Activated naive CD4-positive, alpha-beta T cell treated with anti-CD3 and anti-CD28 coated beads, Interleukin-2, amount 50 U/mL, for 24 hours (primary cell): ENCODE results near the gene DIPK1B.
"Not testable (repeated sequence)": the region's sequence is repeated elsewhere in the genome, so short reads cannot be mapped to it uniquely, and the experiment has no call there.

ENCODE experiments used
- H3K27ac Mint-ChIP-seq: one replicate; pipeline ENCODE4 v1.8.0; 2021; ENCODE audit warnings: mild to moderate bottlenecking, mixed read lengths
- H3K27me3 Mint-ChIP-seq: one replicate; pipeline ENCODE4 v1.8.0; 2021; ENCODE audit warnings: mixed read lengths
- H3K36me3 Mint-ChIP-seq: one replicate; pipeline ENCODE4 v1.8.0; 2021; ENCODE audit warnings: mixed read lengths
- H3K4me1 Mint-ChIP-seq: one replicate; pipeline ENCODE4 v1.8.0; 2021; ENCODE audit warnings: mixed read lengths
- H3K4me3 Mint-ChIP-seq: one replicate; pipeline ENCODE4 v1.8.0; 2021; ENCODE audit warnings: mild to moderate bottlenecking, mixed read lengths
- H3K9me3 Mint-ChIP-seq: one replicate; pipeline ENCODE4 v1.8.0; 2021; ENCODE audit warnings: mixed read lengths

The DIPK1B gene

DNA sequence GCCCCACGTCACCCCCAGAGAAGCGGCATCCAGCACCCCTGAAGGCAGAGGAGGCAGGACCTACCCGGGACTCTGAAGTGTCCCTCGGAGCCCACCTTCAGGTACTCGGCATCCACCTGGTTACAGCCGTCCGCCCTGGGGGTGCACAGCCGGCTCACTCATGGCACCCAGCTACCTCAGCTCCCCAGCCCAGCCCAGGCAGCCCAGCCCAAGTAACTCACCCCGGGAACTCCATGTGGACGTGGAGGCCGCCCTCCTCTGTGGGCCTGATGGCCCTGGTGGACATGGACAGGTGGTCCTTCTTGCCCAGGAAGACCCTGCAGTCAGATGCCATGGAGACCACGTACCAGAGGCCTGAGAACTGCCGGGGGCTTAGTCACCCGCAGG is 51.3 kb downstream of the DIPK1B start:
- Mint-ChIP-seq H3K27ac (no peak overlapping the region), H3K4me1 (peaks cover 6% of the 10 kb centered on the region), H3K36me3 (no peaks in the 10 kb centered on the region), H3K27me3 (peaks cover 8% of the 10 kb centered on the region), H3K4me3 (no peak overlapping the region), H3K9me3 (no peaks in the 10 kb centered on the region)

DNA sequence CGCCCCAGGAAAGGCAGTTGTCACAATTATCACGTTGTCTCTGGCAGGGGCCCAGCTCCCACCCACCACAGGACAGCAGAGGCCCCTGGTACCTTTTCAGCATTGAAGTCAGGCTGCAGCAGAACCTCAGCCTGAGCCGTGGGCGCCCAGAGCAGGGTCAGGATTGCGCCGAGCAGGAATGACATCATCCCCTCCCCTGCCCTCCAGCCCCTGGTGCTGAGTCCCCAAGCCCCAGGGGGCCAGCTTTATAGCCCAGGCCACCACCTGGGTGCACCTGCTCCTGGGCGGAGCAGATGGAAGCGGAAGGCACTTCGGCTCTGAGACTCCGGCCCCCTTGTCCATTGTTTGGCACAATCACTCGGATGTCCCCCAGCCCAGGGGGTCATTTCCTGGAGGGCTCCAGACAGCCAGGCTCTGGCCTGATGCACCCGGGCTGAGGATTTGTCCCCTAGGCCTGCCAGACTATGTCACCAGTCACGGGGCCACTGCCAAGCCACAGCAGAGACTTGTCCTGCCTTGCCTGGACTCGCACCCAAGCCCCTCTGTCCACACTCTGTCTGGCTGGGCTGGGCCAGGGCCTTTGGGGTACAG is 52.0 kb downstream of the DIPK1B start, which contains the start of gene LCN15:
Gene LCN15, minus strand, starts transcription at position 218 of the 591 bp plus-strand sequence. Its CDS starts 30 bp downstream, at position 188.
- peaks cover 8% of the 10 kb centered on the region for H3K27me3 Mint-ChIP-seq
- H3K4me3 Mint-ChIP-seq, result no peak within 1 kb of the TSS
- no peak within 1 kb of the TSS for H3K27ac Mint-ChIP-seq
- H3K9me3 Mint-ChIP-seq, result no peaks in the 10 kb centered on the region
- H3K36me3 Mint-ChIP-seq, result no peaks in the 10 kb centered on the region
- peaks cover 6% of the 10 kb centered on the region for H3K4me1 Mint-ChIP-seq

DNA sequence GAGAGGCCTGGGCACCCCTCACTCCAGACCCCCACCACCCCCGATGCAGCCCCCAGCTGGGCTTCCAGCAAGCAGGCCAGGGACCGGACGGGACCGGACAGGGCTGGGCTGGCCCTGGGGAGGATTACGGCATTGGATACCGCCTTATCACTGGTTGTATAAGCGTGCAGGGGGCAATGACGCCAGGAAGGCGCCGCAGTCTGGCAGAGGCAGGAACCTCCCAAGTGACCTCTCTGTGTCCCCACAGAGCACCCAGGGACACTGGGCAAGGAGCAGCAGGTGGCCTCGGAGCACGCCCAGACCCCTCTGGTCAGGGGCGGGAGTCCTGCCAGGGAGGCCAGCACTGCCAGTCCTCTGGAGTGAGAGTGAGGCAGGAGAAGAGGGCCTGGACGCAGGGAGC is 52.7 kb downstream of the DIPK1B start:
- Mint-ChIP-seq H3K27ac (no peak overlapping the region), H3K9me3 (no peaks in the 10 kb centered on the region), H3K4me1 (peaks cover 6% of the 10 kb centered on the region), H3K36me3 (no peaks in the 10 kb centered on the region), H3K4me3 (no peak overlapping the region), H3K27me3 (peaks cover 8% of the 10 kb centered on the region)

DNA sequence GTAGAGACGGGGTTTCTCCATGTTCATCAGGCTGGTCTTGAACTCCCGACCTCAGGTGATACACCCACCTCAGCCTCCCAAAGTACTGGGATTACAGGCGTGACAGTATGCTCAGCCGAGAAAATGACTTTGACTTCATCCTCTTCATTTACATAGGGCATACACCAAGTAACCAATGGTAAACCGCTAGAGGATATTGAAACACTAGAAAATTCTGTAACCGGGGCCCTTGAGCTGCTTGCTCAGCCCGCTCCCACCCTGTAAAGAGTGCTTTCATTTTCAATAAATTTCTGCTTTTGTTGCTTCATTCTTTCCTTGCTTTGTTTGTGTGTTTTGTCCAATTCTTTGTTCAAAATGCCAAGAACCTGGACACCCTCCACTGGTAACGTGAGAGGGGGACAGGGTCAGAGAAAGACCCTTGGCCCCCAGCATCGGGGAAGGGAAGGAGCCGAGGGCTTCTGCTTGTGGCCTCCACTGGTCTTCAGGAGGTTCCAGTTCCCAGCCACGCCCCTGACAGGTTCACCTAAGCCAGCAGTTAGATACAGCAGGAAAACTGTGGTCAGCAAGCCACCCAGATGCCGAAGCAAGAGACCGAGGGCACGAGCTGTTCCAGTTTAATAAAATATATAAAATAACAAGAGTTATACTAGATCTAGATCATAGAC is 53.5 kb downstream of the DIPK1B start:
- not testable (repeated sequence) for H3K4me1 Mint-ChIP-seq, H3K9me3 Mint-ChIP-seq, H3K36me3 Mint-ChIP-seq, H3K27ac Mint-ChIP-seq, H3K27me3 Mint-ChIP-seq, H3K4me3 Mint-ChIP-seq

DNA sequence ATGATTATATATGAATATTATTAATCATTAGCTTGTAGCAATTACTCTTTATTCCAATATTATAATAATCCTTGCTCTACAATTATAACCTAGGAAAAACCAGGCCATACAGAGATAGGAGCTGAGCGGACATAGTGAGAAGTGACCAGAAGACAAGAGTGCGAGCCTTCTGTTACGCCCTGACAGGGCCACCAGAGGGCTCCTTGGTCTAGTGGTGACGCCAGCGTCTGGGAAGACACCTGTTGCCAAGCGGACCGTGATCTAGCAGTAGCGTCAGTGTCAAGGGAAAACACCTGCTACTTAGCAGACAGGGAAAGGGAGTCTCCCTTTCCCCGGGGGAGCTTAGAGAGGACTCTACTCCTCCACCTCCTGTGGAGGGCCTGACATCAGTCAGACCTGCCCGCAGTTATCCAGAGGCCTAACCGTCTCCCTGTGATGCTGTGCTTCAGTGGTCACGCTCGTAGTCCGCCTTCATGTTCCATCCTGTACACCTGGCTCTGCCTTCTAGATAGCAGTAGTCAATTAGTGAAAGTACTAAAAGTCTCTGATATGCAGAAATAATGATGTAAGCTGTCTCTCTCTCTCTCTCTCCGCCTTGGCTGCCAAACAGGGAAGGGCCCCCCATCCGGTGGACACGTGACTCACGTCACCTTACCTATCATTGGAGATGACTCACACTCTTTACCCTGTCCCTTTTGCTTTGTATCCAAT is 54.2 kb downstream of the DIPK1B start:
- not testable (repeated sequence) for H3K4me1 Mint-ChIP-seq, H3K4me3 Mint-ChIP-seq, H3K27me3 Mint-ChIP-seq, H3K36me3 Mint-ChIP-seq, H3K9me3 Mint-ChIP-seq
- H3K27ac Mint-ChIP-seq, result peak overlapping the region; percentile 70

- H3K4me1 Mint-ChIP-seq, result peaks cover 6% of the 10 kb centered on the region
- peaks cover 4% of the 10 kb centered on the region for H3K27me3 Mint-ChIP-seq
- H3K4me3 Mint-ChIP-seq, result no peak overlapping the region
- H3K27ac Mint-ChIP-seq, result no peak overlapping the region
- no peaks in the 10 kb centered on the region for H3K9me3 Mint-ChIP-seq
- H3K36me3 Mint-ChIP-seq, result no peaks in the 10 kb centered on the region
Observed at GRCh38 chr9:136769710-136770191, 57.4 kb downstream of the DIPK1B start.

- Mint-ChIP-seq H3K27ac (no peak overlapping the region), H3K4me1 (peaks cover 2% of the 10 kb centered on the region), H3K9me3 (no peaks in the 10 kb centered on the region), H3K27me3 (peaks cover 2% of the 10 kb centered on the region), H3K4me3 (no peak overlapping the region), H3K36me3 (no peaks in the 10 kb centered on the region)
Observed at GRCh38 chr9:136771907-136772415, 59.6 kb downstream of the DIPK1B start.

GRCh38 chr9:136773386-136774044 is 61.1 kb downstream of the DIPK1B start:
- Mint-ChIP-seq H3K27ac (no peak overlapping the region), H3K27me3 (peaks cover 3% of the 10 kb centered on the region), H3K36me3 (no peaks in the 10 kb centered on the region), H3K9me3 (no peaks in the 10 kb centered on the region), H3K4me3 (no peak overlapping the region), H3K4me1 (no peaks in the 10 kb centered on the region)
